ENCODE results near the gene GBE1. TPM values are rescaled to one million over a fixed set of nuclear protein-coding genes. Genes with fewer than 3 reads are reported as not detected.

GBE1 gene
- total RNA-seq, 1 donor from 2014 or later = 34.4 TPM

- no peaks in the 10 kb centered on the region for H3F3A ChIP-seq (ENCODE audit: low read depth)
- no peaks in the 10 kb centered on the region for H3K9me3 Mint-ChIP-seq
- H3K27ac Mint-ChIP-seq = no peak overlapping the region
- H3K36me3 ChIP-seq = no peaks in the 10 kb centered on the region
- peak; percentile 24 for DNase-seq (ENCODE audit: low spot score)
- no peaks in the 10 kb centered on the region for H3K9me3 ChIP-seq (ENCODE audit: low read depth)
- no peak for TF ChIP-seq EZH2phosphoT487 (IDR thresholded peaks at IDR 0.05)
- TF ChIP-seq EZH2 (IDR thresholded peaks at IDR 0.05) = no peak
- no peak for TF ChIP-seq CTCF (IDR thresholded peaks at IDR 0.05)
- H2AFZ ChIP-seq (replicated peaks) = no peak overlapping the region
- no peak overlapping the region for H3K4me2 ChIP-seq
- H3K36me3 Mint-ChIP-seq = no peaks in the 10 kb centered on the region
- H3K4me1 ChIP-seq = peaks cover 4% of the 10 kb centered on the region
- no peak overlapping the region for H3K27ac ChIP-seq
- H4K20me1 ChIP-seq (ENCODE audit: low read depth) = no peaks in the 10 kb centered on the region
- H3K27me3 ChIP-seq = no peaks in the 10 kb centered on the region
- H3K79me2 ChIP-seq (ENCODE audit: low read depth) = no peaks in the 10 kb centered on the region
- no peak overlapping the region for H3K9ac ChIP-seq
- H3K4me3 ChIP-seq = no peak overlapping the region
- H3K27me3 Mint-ChIP-seq (ENCODE audit: insufficient read depth, low read depth) = no peaks in the 10 kb centered on the region
- H3K4me1 Mint-ChIP-seq = no peaks in the 10 kb centered on the region
- no peak overlapping the region for H3K4me3 Mint-ChIP-seq
These were observed 116.2 kb downstream of the GBE1 start for GRCh38 chr3:81645248-81645647.

- H3K4me1 ChIP-seq = peaks cover 4% of the 10 kb centered on the region
- H3K4me1 Mint-ChIP-seq = no peaks in the 10 kb centered on the region
- H3K9me3 ChIP-seq (ENCODE audit: low read depth) = no peaks in the 10 kb centered on the region
- TF ChIP-seq EZH2 (IDR thresholded peaks at IDR 0.05) (no peak), CTCF (IDR thresholded peaks at IDR 0.05) (peak; percentile 46), EZH2phosphoT487 (IDR thresholded peaks at IDR 0.05) (no peak)
- no peak overlapping the region for H3K27ac Mint-ChIP-seq
- no peaks in the 10 kb centered on the region for H3K79me2 ChIP-seq (ENCODE audit: low read depth)
- H3K4me3 ChIP-seq = no peak overlapping the region
- H3K27ac ChIP-seq = no peak overlapping the region
- no peak overlapping the region for H3K4me3 Mint-ChIP-seq
- H3K36me3 Mint-ChIP-seq = no peaks in the 10 kb centered on the region
- no peaks in the 10 kb centered on the region for H3F3A ChIP-seq (ENCODE audit: low read depth)
- H3K27me3 Mint-ChIP-seq (ENCODE audit: insufficient read depth, low read depth) = no peaks in the 10 kb centered on the region
- no peak overlapping the region for H3K4me2 ChIP-seq
- no peaks in the 10 kb centered on the region for H4K20me1 ChIP-seq (ENCODE audit: low read depth)
- no peaks in the 10 kb centered on the region for H3K27me3 ChIP-seq
- H3K9ac ChIP-seq = no peak overlapping the region
- H2AFZ ChIP-seq (replicated peaks) = no peak overlapping the region
- peak; percentile 16 for DNase-seq (ENCODE audit: low spot score)
- no peaks in the 10 kb centered on the region for H3K36me3 ChIP-seq
- no peaks in the 10 kb centered on the region for H3K9me3 Mint-ChIP-seq
These were observed 117.7 kb downstream of the GBE1 start for GRCh38 chr3:81643721-81644120.

GRCh38 chr3:81638480-81638879 lies 123.0 kb downstream of the GBE1 start:
- Histone ChIP-seq H3F3A (ENCODE audit: low read depth) (no peaks in the 10 kb centered on the region), H4K20me1 (ENCODE audit: low read depth) (no peaks in the 10 kb centered on the region), H3K27me3 (no peaks in the 10 kb centered on the region), H3K4me2 (no peak overlapping the region), H3K9ac (no peak overlapping the region), H3K4me3 (no peak overlapping the region), H3K36me3 (no peaks in the 10 kb centered on the region), H3K4me1 (no peaks in the 10 kb centered on the region), H2AFZ (replicated peaks) (no peak overlapping the region), H3K27ac (no peak overlapping the region), H3K79me2 (ENCODE audit: low read depth) (no peaks in the 10 kb centered on the region), H3K9me3 (ENCODE audit: low read depth) (no peaks in the 10 kb centered on the region)
- TF ChIP-seq CTCF (IDR thresholded peaks at IDR 0.05) (no peak), EZH2 (IDR thresholded peaks at IDR 0.05) (no peak), EZH2phosphoT487 (IDR thresholded peaks at IDR 0.05) (no peak)
- H3K36me3 Mint-ChIP-seq = no peaks in the 10 kb centered on the region
- no peak overlapping the region for H3K27ac Mint-ChIP-seq
- no peaks in the 10 kb centered on the region for H3K4me1 Mint-ChIP-seq
- H3K4me3 Mint-ChIP-seq = no peak overlapping the region
- no peaks in the 10 kb centered on the region for H3K27me3 Mint-ChIP-seq (ENCODE audit: insufficient read depth, low read depth)
- no peaks in the 10 kb centered on the region for H3K9me3 Mint-ChIP-seq
- no peak for DNase-seq (ENCODE audit: low spot score)

Data from neural progenitor cell (in vitro differentiated cells).